Activated CD8-positive, alpha-beta memory T cell treated with anti-CD3 and anti-CD28 coated beads for 36 hours (primary cell): Measurements from ENCODE around the gene GRK6. TPM values are rescaled to one million over a fixed set of nuclear protein-coding genes. Genes with fewer than 3 reads are reported as not detected.

Source experiments
- CTCF ChIA-PET: fragments of 350-600 bp; sonication (Branson Sonifier 250); formaldehyde crosslinking; loops from one replicate; lab custom pipeline; 2021; ENCODE audit warnings: antibody characterized with exemption; lab: Charles Lee
- POLR2A ChIA-PET: fragments of 350-600 bp; sonication (Branson Sonifier 250); formaldehyde crosslinking; loops from one replicate; lab custom pipeline; 2021; ENCODE audit warnings: antibody characterized with exemption; lab: Charles Lee
- total RNA-seq, 2 experiments: library from RNA; stranded (reverse); gene quantifications; one replicate each; pipeline ENCODE4 v1.2.3, GENCODE V29; 2021

The GRK6 gene
- total RNA-seq, 2 experiments from 2014 or later = 179 to 180 TPM

DNA sequence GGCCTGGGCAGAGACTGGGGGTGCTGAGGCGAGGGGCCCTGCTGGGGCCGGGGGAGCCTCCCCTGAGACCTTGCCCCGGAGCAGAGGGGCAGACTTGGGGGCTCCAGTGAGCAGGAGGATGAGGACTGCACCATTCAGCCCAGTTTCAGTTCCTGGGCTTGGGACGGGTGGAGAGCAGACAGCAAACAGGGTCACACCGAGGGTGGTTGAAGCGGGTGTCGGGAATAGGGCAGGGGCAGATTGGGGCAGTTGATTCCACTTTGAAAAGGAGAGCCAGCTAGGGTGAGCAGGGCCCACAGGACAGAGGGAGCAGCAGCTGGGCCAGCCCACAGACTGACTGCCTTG lies 4.5 kb downstream of the GRK6 start:
- ChIA-PET CTCF (interaction anchor here (0.9 to 14.3 kb wide), 11 partner anchors 10 to 127 kb away, joined by 3 to 145 read pairs (median 10); partner anchors contain the start of genes PFN3, PRELID1 and RAB24), POLR2A (interaction anchor here (1.3 to 10.3 kb wide), 6 partner anchors 12 to 63 kb away, joined by 4 to 226 read pairs (median 12); partner anchors contain the start of gene PRR7)

DNA sequence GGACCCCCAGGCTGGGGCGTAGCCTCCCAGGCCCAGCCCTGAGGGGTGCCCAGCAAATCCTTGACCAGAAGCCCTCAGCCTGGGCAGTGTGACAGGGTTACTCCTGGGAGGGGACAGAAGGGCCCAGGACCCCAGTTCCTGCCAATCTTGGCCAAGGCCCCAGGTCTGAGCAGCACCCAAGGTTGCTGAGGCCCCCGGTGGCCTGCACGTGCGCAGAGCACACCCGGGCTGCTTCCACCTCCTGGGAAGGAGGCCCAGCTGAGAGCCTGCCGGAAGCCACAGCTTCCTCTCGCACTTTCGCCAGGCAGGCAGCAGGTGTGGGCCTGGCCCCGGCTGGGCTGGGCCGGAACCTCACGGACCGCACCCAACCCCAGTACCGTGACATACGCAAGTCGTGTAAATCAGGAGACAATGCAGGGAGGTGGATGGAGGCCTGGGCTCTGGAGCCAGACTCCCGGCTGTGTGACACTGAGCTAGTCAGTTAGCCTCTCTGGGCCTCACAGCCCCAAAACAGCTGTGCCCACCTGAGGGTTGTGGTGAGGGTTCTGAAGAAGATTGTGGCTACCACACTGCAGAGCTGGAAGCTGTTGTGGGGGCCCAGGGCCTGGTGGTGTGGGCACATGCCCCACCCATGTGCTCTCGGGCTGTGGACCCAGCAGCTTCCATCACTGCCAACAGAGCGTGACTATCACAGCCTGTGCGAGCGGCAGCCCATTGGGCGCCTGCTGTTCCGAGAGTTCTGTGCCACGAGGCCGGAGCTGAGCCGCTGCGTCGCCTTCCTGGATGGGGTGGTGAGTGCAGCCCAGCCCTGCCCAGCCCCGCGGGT lies 5.1 kb downstream of the GRK6 start:
- ChIA-PET CTCF (interaction anchor here (0.6 to 14.3 kb wide), 15 partner anchors 9 to 128 kb away, joined by 3 to 145 read pairs (median 6); partner anchors contain the start of genes PFN3, PRELID1 and RAB24), POLR2A (interaction anchor here (0.6 to 10.3 kb wide), 7 partner anchors 12 to 62 kb away, joined by 3 to 226 read pairs (median 4); partner anchors contain the start of gene PRR7)

- CTCF ChIA-PET = interaction anchor here (0.6 to 14.3 kb wide), 13 partner anchors 8 to 123 kb away, joined by 3 to 145 read pairs (median 10); partner anchors contain the start of gene PFN3
- POLR2A ChIA-PET = interaction anchor here (0.6 to 10.3 kb wide), 7 partner anchors 11 to 61 kb away, joined by 3 to 226 read pairs (median 4); partner anchors contain the start of gene PRR7
Observed at GRCh38 chr5:177432143-177432838, 5.8 kb downstream of the GRK6 start.

DNA sequence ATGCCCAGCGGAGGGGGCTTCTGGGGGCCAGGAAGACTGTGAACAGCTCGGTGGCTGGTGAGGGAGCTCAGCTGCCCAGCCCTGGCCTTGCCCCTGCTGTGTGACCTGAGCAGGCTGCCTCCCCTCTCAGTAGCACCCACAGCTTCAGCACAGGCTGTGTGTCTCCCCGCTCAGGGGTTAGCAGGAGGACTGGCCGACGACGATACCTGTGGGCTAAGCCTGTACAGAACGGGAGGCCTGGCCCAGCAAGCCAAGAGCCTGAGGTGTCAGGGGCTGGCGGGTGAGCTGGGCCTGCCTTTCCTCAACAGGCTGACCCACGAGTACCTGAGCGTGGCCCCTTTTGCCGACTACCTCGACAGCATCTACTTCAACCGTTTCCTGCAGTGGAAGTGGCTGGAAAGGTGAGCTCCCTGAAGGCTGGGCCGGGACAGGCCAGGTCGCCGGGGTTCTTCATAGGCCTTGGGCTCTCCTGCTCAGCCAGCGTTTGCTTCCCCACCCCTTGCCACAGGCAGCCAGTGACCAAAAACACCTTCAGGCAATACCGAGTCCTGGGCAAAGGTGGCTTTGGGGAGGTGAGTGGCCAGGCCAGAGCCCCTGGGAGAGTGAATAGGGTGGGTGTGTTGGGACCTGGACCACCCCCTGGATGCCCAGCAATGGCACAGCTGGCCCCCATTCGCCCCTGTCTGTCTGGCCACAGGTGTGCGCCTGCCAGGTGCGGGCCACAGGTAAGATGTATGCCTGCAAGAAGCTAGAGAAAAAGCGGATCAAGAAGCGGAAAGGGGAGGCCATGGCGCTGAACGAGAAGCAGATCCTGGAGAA lies 6.6 kb downstream of the GRK6 start:
- ChIA-PET CTCF (interaction anchor here (1.3 to 14.3 kb wide), 7 partner anchors 11 to 123 kb away, joined by 6 to 145 read pairs (median 23); partner anchors contain the start of gene PFN3), POLR2A (interaction anchor here (0.9 to 10.3 kb wide), 4 partner anchors 10 to 30 kb away, joined by 3 to 226 read pairs (median 26); partner anchors contain the start of gene PRR7)

DNA sequence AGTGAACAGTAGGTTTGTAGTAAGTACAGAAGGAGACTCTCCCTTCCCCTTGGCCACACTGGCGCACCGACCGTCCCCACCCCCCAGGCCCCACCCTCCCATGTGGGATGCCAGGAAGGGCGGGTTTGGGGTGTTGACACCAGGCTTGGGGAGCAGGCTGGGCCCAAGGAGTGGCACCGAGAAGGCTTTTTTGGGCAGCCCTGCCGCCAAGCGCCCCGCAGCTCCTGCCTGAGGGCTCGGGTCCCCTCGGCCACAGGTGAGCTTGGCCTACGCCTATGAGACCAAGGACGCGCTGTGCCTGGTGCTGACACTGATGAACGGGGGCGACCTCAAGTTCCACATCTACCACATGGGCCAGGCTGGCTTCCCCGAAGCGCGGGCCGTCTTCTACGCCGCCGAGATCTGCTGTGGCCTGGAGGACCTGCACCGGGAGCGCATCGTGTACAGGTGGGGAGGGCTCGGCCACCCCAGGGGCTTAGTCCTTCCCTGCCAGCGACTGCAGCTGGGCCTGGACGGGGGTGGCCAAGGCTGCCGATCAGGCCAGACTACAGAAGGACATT lies 7.3 kb downstream of the GRK6 start:
- ChIA-PET CTCF (interaction anchor here (1.1 to 14.3 kb wide), 6 partner anchors 11 to 44 kb away, joined by 3 to 145 read pairs (median 22); partner anchors contain the start of gene PFN3), POLR2A (interaction anchor here (0.9 to 10.3 kb wide), 4 partner anchors 9 to 31 kb away, joined by 3 to 226 read pairs (median 26); partner anchors contain the start of gene PRR7)

DNA sequence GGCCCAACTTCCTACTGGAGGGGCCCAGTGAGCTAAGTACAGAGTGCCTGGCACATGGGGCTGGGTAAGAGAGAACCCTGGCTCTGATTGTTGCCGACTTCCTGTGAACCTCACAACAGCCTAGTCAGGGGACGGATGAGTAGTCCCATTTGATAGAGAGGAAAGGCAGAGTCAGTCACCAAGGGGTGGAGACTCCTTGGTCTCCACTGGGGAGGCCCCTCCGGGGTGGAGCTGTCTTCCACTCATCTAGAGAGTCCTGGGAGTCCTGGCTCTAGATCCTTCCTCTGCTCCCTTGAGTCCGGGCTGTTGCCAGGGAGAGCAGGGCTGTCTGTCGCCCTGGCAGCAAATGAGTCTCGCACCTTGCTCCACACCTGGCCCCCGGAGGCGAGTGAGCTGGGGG lies 8.0 kb downstream of the GRK6 start:
- CTCF ChIA-PET = interaction anchor here (1.1 to 14.3 kb wide), 6 partner anchors 10 to 44 kb away, joined by 3 to 145 read pairs (median 22); partner anchors contain the start of gene PFN3
- POLR2A ChIA-PET = interaction anchor here (0.6 to 10.3 kb wide), 5 partner anchors 9 to 126 kb away, joined by 3 to 226 read pairs (median 5); partner anchors contain the start of gene PRR7

DNA sequence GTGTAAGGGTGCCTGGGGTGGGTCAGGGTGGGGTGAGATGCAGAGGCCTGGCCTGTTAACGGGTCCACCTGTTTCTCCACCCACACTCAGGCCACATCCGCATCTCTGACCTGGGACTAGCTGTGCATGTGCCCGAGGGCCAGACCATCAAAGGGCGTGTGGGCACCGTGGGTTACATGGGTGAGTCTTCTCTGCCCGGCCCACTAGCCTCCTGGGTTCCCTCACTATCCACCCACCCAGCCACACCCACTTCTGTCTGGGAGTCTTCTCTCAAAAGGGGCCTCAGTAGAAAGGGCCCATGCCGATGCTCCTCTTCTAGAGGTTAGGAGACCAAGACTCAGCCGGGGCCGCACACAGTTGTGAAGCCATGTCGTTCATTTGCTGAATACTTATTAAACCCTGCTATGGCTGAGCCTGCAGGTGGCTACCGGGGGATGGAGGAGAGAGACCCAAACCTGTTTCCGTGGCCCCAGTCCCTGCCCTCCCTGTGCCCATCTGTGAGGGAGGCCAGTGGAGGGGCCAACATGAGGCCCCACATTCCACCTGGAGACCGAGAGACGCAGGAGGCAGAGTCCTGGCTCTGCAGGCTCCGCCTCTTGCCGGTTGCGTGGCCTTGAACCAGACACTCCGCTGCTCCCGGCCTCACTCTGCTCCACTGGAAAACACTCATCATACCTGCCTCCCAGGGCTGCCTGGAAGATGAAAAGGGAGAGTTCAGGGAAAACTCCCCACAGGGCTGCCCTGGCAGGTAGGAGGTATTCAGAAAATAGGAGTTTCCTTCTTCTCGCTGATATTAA lies 8.7 kb downstream of the GRK6 start:
- CTCF ChIA-PET = interaction anchor here (1.2 to 14.3 kb wide), 5 partner anchors 9 to 45 kb away, joined by 3 to 145 read pairs (median 31); partner anchors contain the start of gene PFN3
- POLR2A ChIA-PET = interaction anchor here (0.7 to 10.3 kb wide), 3 partner anchors 8 to 46 kb away, joined by 3 to 226 read pairs (median 48); partner anchors contain the start of gene PRR7

GRCh38 chr5:177435847-177436536 lies 9.5 kb downstream of the GRK6 start:
- POLR2A ChIA-PET = interaction anchor here (1.0 kb wide), 1 partner anchor 10 kb away, joined by 3 read pairs; the partner anchor contains the start of gene PRR7

DNA sequence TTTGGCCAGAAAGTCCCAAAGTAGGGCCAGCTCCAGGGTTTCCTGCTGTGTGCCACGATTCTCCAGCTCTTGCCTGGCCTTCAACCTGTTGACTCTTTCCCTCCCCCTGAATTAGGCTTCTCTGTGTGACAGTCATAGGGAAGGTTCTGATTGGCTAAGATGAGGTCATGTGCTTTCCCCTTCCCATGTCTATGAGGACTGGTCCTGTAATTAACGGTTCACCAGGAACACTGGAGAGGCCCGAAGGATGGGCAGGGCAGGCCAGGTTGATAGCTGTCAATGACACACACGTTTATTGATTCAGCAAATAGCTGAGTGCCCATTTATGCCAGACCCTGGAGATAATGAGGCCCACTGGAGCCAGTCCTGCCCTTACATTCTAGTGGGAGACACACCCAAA lies 11.1 kb downstream of the GRK6 start:
- CTCF ChIA-PET = interaction anchor here (1.0 to 1.9 kb wide), 5 partner anchors 17 to 48 kb away, joined by 3 to 7 read pairs (median 4); no protein-coding TSS in a partner anchor
- POLR2A ChIA-PET = interaction anchor here (1.0 to 13.1 kb wide), 2 partner anchors 7 to 9 kb away, joined by 3 to 226 read pairs; partner anchors contain the start of genes GRK6 and PRR7

More at GRCh38 chr5:177435847-177436536, 9.5 kb downstream of the GRK6 start:
- CTCF ChIA-PET = interaction anchor here (0.6 to 1.9 kb wide), 4 partner anchors 10 to 45 kb away, joined by 4 to 7 read pairs (median 5); no protein-coding TSS in a partner anchor

GRCh38 chr5:177438468-177438867 lies 12.0 kb downstream of the GRK6 start:
- ChIA-PET CTCF (interaction anchor here (19.6 kb wide), 1 partner anchor 35 kb away, joined by 312 read pairs; the partner anchor contains the start of gene PFN3), POLR2A (interaction anchor here (1.0 to 13.1 kb wide), 2 partner anchors 8 kb away, joined by 3 to 226 read pairs; partner anchors contain the start of genes GRK6 and PRR7)

GRCh38 chr5:177439518-177440053 lies 13.1 kb downstream of the GRK6 start:
- ChIA-PET POLR2A (interaction anchor here (0.8 to 13.1 kb wide), 3 partner anchors 9 to 37 kb away, joined by 3 to 226 read pairs (median 6); partner anchors contain the start of gene GRK6), CTCF (interaction anchor here (1.0 to 19.6 kb wide), 4 partner anchors 9 to 36 kb away, joined by 3 to 312 read pairs (median 12); partner anchors contain the start of gene PFN3)

DNA sequence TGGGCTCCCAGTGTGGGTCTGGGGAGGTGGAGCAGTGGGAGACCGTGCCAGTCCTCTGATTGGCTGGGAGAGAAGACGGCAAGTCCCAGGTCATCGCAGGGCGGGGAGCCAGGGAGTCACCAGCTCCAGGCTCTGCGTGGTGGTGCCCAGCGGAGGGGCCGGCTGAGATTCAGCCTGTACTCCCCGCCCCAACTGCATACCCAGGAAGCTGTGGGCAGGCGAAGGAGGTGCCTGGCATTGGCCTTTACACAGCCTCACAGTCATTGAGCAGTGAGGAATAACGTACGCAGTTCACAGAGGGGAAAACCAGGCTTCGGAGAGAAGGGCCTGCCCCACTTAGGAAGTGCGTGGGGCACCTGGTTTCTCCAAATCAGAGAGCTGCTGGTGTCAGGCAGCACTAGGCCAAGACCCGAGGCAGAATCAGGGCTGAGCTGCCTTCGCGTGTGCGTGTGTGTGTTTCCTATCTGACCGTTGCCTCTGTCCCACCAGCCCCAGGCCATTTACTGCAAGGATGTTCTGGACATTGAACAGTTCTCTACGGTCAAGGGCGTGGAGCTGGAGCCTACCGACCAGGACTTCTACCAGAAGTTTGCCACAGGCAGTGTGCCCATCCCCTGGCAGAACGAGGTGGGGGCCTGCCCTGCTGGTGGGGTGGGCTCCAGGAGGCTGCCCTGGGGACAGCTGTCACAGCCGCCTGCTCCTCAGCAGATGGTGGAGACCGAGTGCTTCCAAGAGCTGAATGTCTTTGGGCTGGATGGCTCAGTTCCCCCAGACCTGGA lies 13.9 kb downstream of the GRK6 start:
- CTCF ChIA-PET = interaction anchor here (1.0 to 19.6 kb wide), 5 partner anchors 9 to 50 kb away, joined by 3 to 312 read pairs (median 10); partner anchors contain the start of gene PFN3
- POLR2A ChIA-PET = interaction anchor here (0.9 to 13.1 kb wide), 3 partner anchors 10 to 38 kb away, joined by 3 to 226 read pairs (median 6); partner anchors contain the start of gene GRK6

DNA sequence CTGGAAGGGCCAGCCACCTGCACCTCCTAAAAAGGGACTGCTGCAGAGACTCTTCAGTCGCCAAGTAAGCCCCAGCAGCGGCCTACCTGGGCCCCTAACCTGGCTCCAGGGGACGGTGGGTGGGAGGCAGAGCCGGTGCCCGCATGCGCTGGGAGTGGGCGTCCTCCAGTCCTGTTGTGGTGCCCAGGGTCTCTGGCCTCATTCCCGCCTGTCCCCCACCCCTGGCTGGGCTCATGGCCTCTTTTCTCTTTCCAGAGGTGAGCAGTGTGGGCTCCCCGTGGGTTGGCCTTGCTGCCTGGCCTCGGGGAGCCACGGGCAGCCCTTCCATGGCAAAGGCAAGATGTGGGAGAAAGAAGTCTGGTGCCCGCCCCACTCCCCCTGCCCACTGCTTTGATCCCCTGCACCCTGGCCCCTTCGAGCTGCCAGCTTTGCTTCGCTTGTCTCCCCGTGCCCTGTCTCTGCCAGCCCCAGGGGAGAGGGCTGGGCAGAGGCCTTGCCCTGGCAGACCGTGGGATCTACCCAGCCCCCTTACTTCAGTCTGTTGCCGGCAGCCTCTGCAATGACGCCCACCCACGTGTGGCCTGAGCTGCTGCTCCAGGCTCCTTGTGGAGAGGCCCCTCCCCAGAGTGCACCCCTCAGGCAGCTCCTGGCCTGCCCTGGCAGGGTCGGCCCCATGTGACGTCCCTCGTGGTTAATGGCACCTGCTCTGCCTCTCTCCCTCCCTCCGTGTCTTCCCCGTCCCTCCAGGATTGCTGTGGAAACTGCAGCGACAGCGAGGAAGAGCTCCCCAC lies 14.7 kb downstream of the GRK6 start:
- ChIA-PET CTCF (interaction anchor here (0.6 to 22.6 kb wide), 6 partner anchors 9 to 51 kb away, joined by 3 to 312 read pairs (median 12); partner anchors contain the start of gene PFN3), POLR2A (interaction anchor here (0.9 to 13.1 kb wide), 4 partner anchors 11 to 38 kb away, joined by 3 to 226 read pairs (median 5); partner anchors contain the start of gene GRK6)
